NT2/D1 (cell line): ENCODE data around the gene DNAH17.

ENCODE experiments used
- SUZ12 ChIP-seq: IDR thresholded peaks from 2 replicates; pipeline ENCODE4 v1.6.1; 2011; ENCODE audit not compliant: insufficient read length, insufficient read depth; ENCODE audit errors: extremely low read depth
- YY1 ChIP-seq: IDR thresholded peaks from 2 replicates; pipeline ENCODE4 v1.6.1; 2011; ENCODE audit not compliant: insufficient read length, insufficient read depth
- ZNF274 ChIP-seq: IDR thresholded peaks from 2 replicates; pipeline ENCODE4 v1.6.1; 2011; ENCODE audit warnings: mild to moderate bottlenecking, low read depth, low read length

- TF ChIP-seq YY1, result no peak
- no peak for TF ChIP-seq SUZ12
- TF ChIP-seq ZNF274, result no peak
Measured at GRCh38 chr17:78391051-78391431, 186.2 kb downstream of the DNAH17 start.
